SU-DHL-6 (cell line): Measurements from ENCODE around the gene TMEM141.

ENCODE experiments used
- H2AFZ ChIP-seq: fragments of 200-600 bp; sonication (generic); 2 replicates; pipeline ENCODE4 v1.6.1; 2014; ENCODE audit warnings: low read depth, mild to moderate bottlenecking, moderate library complexity, mixed read lengths, antibody characterized with exemption, low read length; ENCODE audit not compliant: severe bottlenecking
- H3F3A ChIP-seq: fragments of 200-600 bp; shearing (Covaris generic); 2 replicates; pipeline ENCODE4 v1.6.0; 2016; ENCODE audit warnings: antibody characterized with exemption, mild to moderate bottlenecking; ENCODE audit not compliant: insufficient read depth
- H3K27ac ChIP-seq: fragments of 200-600 bp; sonication (generic); 2 replicates; pipeline ENCODE4 v1.5.1; 2016; ENCODE audit warnings: low read depth, mild to moderate bottlenecking, low read length, moderate library complexity, mixed read lengths
- H3K27me3 ChIP-seq: fragments of 200-600 bp; sonication (generic), shearing (Covaris generic); 2 replicates; pipeline ENCODE4 v1.6.0; 2014; ENCODE audit warnings: mild to moderate bottlenecking, low read length
- H3K36me3 ChIP-seq: fragments of 200-600 bp; sonication (generic); 2 replicates; pipeline ENCODE4 v1.6.1; 2014; ENCODE audit warnings: mild to moderate bottlenecking, low read length, mixed read lengths
- H3K4me2 ChIP-seq: fragments of 300-600, 200-600 bp; shearing (Covaris generic), sonication (generic); 2 replicates; pipeline ENCODE4 v1.6.0; 2014; ENCODE audit warnings: low read length, low read depth, mild to moderate bottlenecking; ENCODE audit not compliant: poor library complexity, severe bottlenecking
- H3K4me3 ChIP-seq: fragments of 200-600 bp; sonication (generic); 2 replicates; pipeline ENCODE4 v1.5.1; 2014; ENCODE audit warnings: antibody characterized with exemption, low read length, mild to moderate bottlenecking, mixed read lengths; ENCODE audit not compliant: insufficient read depth, poor library complexity, severe bottlenecking
- H3K79me2 ChIP-seq: fragments of 200-600 bp; sonication (generic); 2 replicates; pipeline ENCODE4 v1.6.1; 2014; ENCODE audit warnings: mild to moderate bottlenecking, low read length, moderate library complexity; ENCODE audit not compliant: insufficient read depth
- H3K9ac ChIP-seq: fragments of 200-600 bp; sonication (generic); 2 replicates; pipeline ENCODE4 v1.7.0; 2014; ENCODE audit warnings: mild to moderate bottlenecking, low read length
- H3K9me2 ChIP-seq: fragments of 200-600 bp; sonication (generic); replicated peaks from 2 replicates; pipeline ENCODE4 v1.6.1; 2014; ENCODE audit warnings: low read length; ENCODE audit not compliant: insufficient read depth
- H3K9me3 ChIP-seq: fragments of 200-600 bp; sonication (generic); 2 replicates; pipeline ENCODE4 v1.6.1; 2014; ENCODE audit warnings: low read length, mixed read lengths; ENCODE audit not compliant: insufficient read depth
- H4K20me1 ChIP-seq: fragments of 200-600 bp; sonication (generic); 2 replicates; pipeline ENCODE4 v1.6.1; 2014; ENCODE audit warnings: low read depth, mild to moderate bottlenecking, antibody characterized with exemption, low read length, moderate library complexity, mixed read lengths
- CTCF ChIP-seq: fragments of 200-600 bp; sonication (generic); IDR thresholded peaks from one replicate; pipeline ENCODE4 v1.5.1; 2017; ENCODE audit warnings: antibody characterized with exemption, mild to moderate bottlenecking, low read length, moderate library complexity; ENCODE audit not compliant: insufficient read depth, poor library complexity, severe bottlenecking
- EZH2phosphoT487 ChIP-seq: fragments of 200-600 bp; sonication (generic), shearing (Covaris generic); conservative IDR thresholded peaks from 2 replicates; pipeline ENCODE4 v1.6.1; 2018; ENCODE audit warnings: mild to moderate bottlenecking, antibody characterized with exemption, low read length, moderate library complexity, mixed read lengths

TMEM141 gene

GRCh38 chr9:136808075-136808805 lies 17.1 kb downstream of the TMEM141 start:
- no peaks in the 10 kb centered on the region for H3K9me3 ChIP-seq
- peaks cover 58% of the 10 kb centered on the region for H3K79me2 ChIP-seq
- no peaks in the 10 kb centered on the region for H3F3A ChIP-seq
- peaks cover 14% of the 10 kb centered on the region for H3K36me3 ChIP-seq
- H3K27me3 ChIP-seq: no peaks in the 10 kb centered on the region
- TF ChIP-seq EZH2phosphoT487 (no peak), CTCF (no peak)
- peak overlapping the region; percentile 99 for H3K9ac ChIP-seq
- H3K9me2 ChIP-seq: no peaks in the 10 kb centered on the region
- H2AFZ ChIP-seq: peak overlapping the region; percentile 64
- peak overlapping the region; percentile 82 for H3K4me2 ChIP-seq
- peak overlapping the region; percentile 71 for H3K27ac ChIP-seq
- peaks cover 3% of the 10 kb centered on the region; the same call in 1 of the 2 replicates for H4K20me1 ChIP-seq
- peak overlapping the region; percentile 94 for H3K4me3 ChIP-seq

- Histone ChIP-seq H3K4me2 (peak overlapping the region; percentile 82), H3K79me2 (peaks cover 64% of the 10 kb centered on the region), H4K20me1 (peaks cover 3% of the 10 kb centered on the region; the same call in 1 of the 2 replicates), H2AFZ (no peak overlapping the region), H3K36me3 (peaks cover 14% of the 10 kb centered on the region), H3K27me3 (no peaks in the 10 kb centered on the region), H3K4me3 (peak overlapping the region; percentile 94), H3K27ac (peak overlapping the region; percentile 71), H3K9me3 (no peaks in the 10 kb centered on the region), H3F3A (no peaks in the 10 kb centered on the region), H3K9me2 (no peaks in the 10 kb centered on the region), H3K9ac (peak overlapping the region; percentile 99)
- TF ChIP-seq CTCF (no peak), EZH2phosphoT487 (no peak)
Observed at GRCh38 chr9:136808806-136809158, 17.6 kb downstream of the TMEM141 start.

- Histone ChIP-seq H2AFZ (no peak overlapping the region), H3K9me2 (no peaks in the 10 kb centered on the region), H3K9ac (no peak overlapping the region), H3K4me3 (no peak overlapping the region), H3K4me2 (no peak overlapping the region), H3K27ac (no peak overlapping the region), H3F3A (no peaks in the 10 kb centered on the region; the same call in 1 of the 2 replicates), H3K36me3 (peaks cover 9% of the 10 kb centered on the region), H3K9me3 (no peaks in the 10 kb centered on the region), H3K27me3 (no peaks in the 10 kb centered on the region), H3K79me2 (peaks cover 82% of the 10 kb centered on the region), H4K20me1 (0 out of 2 replicates have a peak, but pooled peaks cover 3% of the 10 kb centered on the region)
- TF ChIP-seq EZH2phosphoT487 (no peak), CTCF (no peak)
Observed at GRCh38 chr9:136814725-136815421, 23.7 kb downstream of the TMEM141 start.
